Glutamatergic neuron (in vitro differentiated cells): ENCODE measurements around the gene PON3. TPM values are rescaled to one million over a fixed set of nuclear protein-coding genes. Genes with fewer than 3 reads are reported as not detected.

Experiments
- DNase-seq: peaks from one replicate; pipeline ENCODE4 v3.0.0; 2022
- H3K27ac Mint-ChIP-seq: one replicate; pipeline ENCODE4 v1.8.0; 2020; ENCODE audit warnings: mild to moderate bottlenecking, mixed read lengths, inconsistent platforms; ENCODE audit not compliant: unreplicated experiment
- H3K27me3 Mint-ChIP-seq: one replicate; pipeline ENCODE4 v1.8.0; 2020; ENCODE audit warnings: mild to moderate bottlenecking, moderate library complexity, mixed read lengths, inconsistent platforms; ENCODE audit not compliant: unreplicated experiment
- H3K36me3 Mint-ChIP-seq: one replicate; pipeline ENCODE4 v1.8.0; 2020; ENCODE audit warnings: mild to moderate bottlenecking, mixed read lengths, inconsistent platforms; ENCODE audit not compliant: unreplicated experiment
- H3K4me1 Mint-ChIP-seq: one replicate; pipeline ENCODE4 v1.8.0; 2020; ENCODE audit warnings: mild to moderate bottlenecking, low read depth, mixed read lengths, inconsistent platforms; ENCODE audit not compliant: unreplicated experiment
- H3K4me3 Mint-ChIP-seq: one replicate; pipeline ENCODE4 v1.8.0; 2020; ENCODE audit warnings: mild to moderate bottlenecking, mixed read lengths, inconsistent platforms; ENCODE audit not compliant: unreplicated experiment
- H3K9me3 Mint-ChIP-seq: one replicate; pipeline ENCODE4 v1.8.0; 2020; ENCODE audit warnings: mild to moderate bottlenecking, moderate library complexity, mixed read lengths, inconsistent platforms; ENCODE audit not compliant: unreplicated experiment
- total RNA-seq: library from RNA; stranded (reverse); fragmentation: NEBNext Ultra II Directional; extraction: Animal tissue kit (Norgen Biotek cat#: 25700); gene quantifications from one replicate; pipeline ENCODE4 v1.2.1, GENCODE V29; 2021; ENCODE audit not compliant: unreplicated experiment
- TF ChIP-seq, protein P1 (sequence below): fragments of 200-600 bp; sonication (generic); IDR thresholded peaks from one replicate; pipeline ENCODE4 v1.5.0; 2021; ENCODE audit not compliant: partially characterized antibody, unreplicated experiment

PON3 gene
- total RNA-seq, 1 donor from 2014 or later, result not detected

DNA sequence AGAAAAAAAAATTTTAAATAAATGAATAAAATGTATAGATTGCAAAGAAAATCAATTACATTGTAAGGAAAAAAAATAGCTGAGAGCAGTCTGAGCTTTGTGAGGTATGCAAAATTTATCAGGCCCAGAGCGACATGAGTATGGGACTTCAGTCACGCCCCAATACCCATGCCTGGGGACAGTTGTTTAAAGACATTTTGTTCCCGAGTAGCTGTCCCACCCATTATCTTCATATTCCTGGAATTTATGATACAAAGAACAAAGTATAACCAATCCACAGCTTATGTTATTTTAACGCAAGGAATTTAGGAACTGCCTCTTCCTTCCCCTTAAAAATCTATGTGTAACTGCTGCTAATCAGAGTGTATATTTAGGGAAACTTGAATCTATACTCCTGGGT, 40.2 kb upstream of the PON3 start:
- H3K4me1 Mint-ChIP-seq, result peaks cover 5% of the 10 kb centered on the region
- TF ChIP-seq, protein P1, sequence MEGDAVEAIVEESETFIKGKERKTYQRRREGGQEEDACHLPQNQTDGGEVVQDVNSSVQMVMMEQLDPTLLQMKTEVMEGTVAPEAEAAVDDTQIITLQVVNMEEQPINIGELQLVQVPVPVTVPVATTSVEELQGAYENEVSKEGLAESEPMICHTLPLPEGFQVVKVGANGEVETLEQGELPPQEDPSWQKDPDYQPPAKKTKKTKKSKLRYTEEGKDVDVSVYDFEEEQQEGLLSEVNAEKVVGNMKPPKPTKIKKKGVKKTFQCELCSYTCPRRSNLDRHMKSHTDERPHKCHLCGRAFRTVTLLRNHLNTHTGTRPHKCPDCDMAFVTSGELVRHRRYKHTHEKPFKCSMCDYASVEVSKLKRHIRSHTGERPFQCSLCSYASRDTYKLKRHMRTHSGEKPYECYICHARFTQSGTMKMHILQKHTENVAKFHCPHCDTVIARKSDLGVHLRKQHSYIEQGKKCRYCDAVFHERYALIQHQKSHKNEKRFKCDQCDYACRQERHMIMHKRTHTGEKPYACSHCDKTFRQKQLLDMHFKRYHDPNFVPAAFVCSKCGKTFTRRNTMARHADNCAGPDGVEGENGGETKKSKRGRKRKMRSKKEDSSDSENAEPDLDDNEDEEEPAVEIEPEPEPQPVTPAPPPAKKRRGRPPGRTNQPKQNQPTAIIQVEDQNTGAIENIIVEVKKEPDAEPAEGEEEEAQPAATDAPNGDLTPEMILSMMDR, result no peak
- no peak for DNase-seq
- H3K9me3 Mint-ChIP-seq, result peaks cover 3% of the 10 kb centered on the region
- H3K4me3 Mint-ChIP-seq, result no peak overlapping the region
- H3K27ac Mint-ChIP-seq, result no peak overlapping the region
- no peaks in the 10 kb centered on the region for H3K27me3 Mint-ChIP-seq
- no peaks in the 10 kb centered on the region for H3K36me3 Mint-ChIP-seq

DNA sequence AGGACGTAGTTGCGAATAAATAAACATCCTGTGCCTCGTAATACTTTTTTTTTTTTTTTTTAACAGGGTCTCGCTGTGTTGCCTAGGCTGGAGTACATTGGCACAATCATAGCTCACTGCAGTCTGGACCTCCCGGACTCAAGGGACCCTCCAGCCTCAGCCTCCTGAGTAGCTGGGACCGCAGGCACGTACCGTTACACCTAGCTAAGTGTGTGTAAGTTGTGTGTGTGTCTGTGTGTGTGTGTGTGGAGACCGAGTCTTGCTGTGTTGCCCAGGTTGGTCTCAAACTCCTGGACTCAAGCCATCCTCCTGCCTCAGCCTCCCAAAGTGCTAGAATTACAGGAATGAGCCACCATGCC, 39.2 kb upstream of the PON3 start:
- Mint-ChIP-seq H3K36me3 (no peaks in the 10 kb centered on the region), H3K27me3 (peaks cover 2% of the 10 kb centered on the region), H3K9me3 (peaks cover 3% of the 10 kb centered on the region), H3K4me1 (peaks cover 5% of the 10 kb centered on the region), H3K27ac (peak overlapping the region; percentile 94), H3K4me3 (peak overlapping the region; percentile 88)
- no peak for DNase-seq
- TF ChIP-seq, protein P1, result no peak

DNA sequence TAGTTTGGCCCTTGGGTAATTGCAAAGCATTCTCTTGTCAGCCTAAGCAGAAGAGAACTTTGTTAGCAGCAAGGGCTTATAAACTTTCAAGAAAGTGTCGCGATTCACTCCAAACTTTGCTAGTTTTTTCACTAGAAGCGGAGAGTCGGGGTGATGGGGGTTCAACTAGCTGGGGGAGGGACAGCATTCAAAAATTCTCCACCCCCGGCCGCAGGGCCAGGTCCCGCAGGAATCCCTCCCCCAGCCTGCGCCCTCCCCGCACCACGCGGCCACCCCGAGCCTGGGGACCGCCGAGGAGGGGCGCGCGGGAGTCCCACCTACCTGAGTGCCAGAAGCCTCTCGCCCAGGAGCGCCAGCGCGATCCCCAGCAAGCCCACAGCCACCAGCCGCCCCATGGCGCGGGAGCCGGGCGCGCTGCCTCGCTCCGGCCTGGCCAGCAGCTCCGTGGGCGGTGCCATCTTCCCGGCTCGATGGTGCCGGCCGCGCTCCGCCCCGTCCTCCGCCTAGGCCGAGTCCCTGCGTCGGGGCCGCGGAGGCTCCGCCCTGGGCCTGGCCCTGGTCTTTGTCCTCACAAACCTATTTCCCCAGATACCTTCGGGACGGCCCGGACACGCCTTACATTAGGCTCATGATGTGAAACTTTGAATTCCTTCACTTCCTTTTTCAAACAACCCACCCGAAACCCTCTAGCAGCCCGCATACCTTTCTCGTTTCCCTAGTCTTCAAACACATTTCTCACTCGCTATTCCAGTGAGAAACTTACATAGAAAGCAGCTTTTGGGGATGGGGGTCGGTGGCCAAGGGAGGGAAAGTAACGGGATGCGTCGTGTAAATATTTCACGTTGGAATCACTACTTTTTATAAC, 38.6 kb upstream of the PON3 start, which contains the start of gene PON2:
PON2 (minus strand) TSS at position 472 of the 865 bp plus-strand sequence; CDS start at position 395, 77 bp downstream.
- Mint-ChIP-seq H3K4me3 (peak within 1 kb of the TSS; percentile 88), H3K27me3 (peaks cover 2% of the 10 kb centered on the region), H3K4me1 (peaks cover 5% of the 10 kb centered on the region), H3K9me3 (peaks cover 3% of the 10 kb centered on the region), H3K36me3 (no peaks in the 10 kb centered on the region), H3K27ac (peak within 1 kb of the TSS; percentile 94)
- TF ChIP-seq, protein P1, result no peak
- peak; percentile 81 for DNase-seq

DNA sequence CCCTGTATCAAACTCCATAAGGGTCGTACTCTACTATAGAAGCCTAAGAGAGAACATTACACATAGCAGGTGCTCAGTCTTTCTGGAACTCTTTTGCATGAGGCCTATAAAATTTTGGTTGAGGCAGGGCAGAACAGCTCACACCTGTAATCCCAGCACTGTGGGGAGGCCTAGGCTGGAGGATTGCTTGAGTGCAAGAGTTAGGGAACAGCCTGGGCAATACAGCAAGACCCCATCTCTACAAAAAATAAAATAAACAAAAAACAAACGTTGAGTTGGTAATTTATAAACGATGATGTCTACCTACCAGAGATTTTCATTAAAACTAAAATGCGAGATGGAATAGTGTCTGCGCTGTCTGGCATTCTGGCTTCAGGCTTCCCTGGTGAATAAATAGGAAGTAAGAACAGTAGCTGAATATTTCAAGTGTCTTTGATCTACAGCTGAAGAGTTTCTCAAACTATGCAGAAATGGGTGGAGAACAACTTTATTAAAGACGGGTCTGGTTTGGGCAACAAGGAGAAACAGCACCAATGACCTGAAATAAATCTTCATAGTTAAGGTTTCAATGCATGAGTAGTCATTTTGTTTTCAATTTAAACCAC, 37.9 kb upstream of the PON3 start:
- TF ChIP-seq, protein P1, result no peak
- Mint-ChIP-seq H3K4me1 (peaks cover 5% of the 10 kb centered on the region), H3K9me3 (peaks cover 3% of the 10 kb centered on the region), H3K4me3 (peak overlapping the region; percentile 74), H3K27ac (no peak overlapping the region), H3K27me3 (peaks cover 2% of the 10 kb centered on the region), H3K36me3 (no peaks in the 10 kb centered on the region)
- DNase-seq, result no peak

DNA sequence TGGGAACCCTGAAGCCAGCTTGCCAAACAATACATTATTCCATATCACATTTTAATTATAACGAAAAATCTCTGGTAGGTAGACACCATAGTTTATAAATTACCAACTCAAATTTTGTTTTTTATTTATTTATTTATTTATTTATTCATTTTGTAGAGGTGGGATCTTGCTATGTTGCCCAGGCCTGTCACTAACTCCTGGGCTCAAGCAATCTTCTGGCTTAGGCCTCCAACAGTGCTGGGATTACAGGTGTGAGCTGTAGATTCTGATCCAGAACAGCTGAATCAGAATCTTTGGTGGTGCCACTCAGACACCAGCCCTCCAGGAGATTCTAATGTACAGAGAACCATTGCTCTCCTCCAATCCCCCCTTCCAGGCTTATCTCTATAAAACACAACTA, 37.0 kb upstream of the PON3 start:
- H3K27me3 Mint-ChIP-seq, result peaks cover 2% of the 10 kb centered on the region
- TF ChIP-seq, protein P1, result no peak
- peaks cover 5% of the 10 kb centered on the region for H3K4me1 Mint-ChIP-seq
- H3K9me3 Mint-ChIP-seq, result peaks cover 3% of the 10 kb centered on the region
- no peak overlapping the region for H3K27ac Mint-ChIP-seq
- no peak for DNase-seq
- no peaks in the 10 kb centered on the region for H3K36me3 Mint-ChIP-seq
- H3K4me3 Mint-ChIP-seq, result no peak overlapping the region
